ENCODE results near the gene ITPRID2.

ITPRID2 gene

GRCh38 chr2:181900007-181900651, 8.6 kb downstream of the ITPRID2 start:
- DNase-seq (ENCODE audit: low read depth), result no peak
- H3K4me3 ChIP-seq (ENCODE audit: low read depth, low read length), result no peak overlapping the region
- no peak for TF ChIP-seq CTCF (IDR thresholded peaks at IDR 0.05; ENCODE audit: low read depth, low read length, missing control alignments)

- H3K4me3 ChIP-seq (ENCODE audit: low read depth, low read length), result no peak overlapping the region
- DNase-seq (ENCODE audit: low read depth), result no peak
- no peak for TF ChIP-seq CTCF (IDR thresholded peaks at IDR 0.05; ENCODE audit: low read depth, low read length, missing control alignments)
These were observed 11.1 kb downstream of the ITPRID2 start for GRCh38 chr2:181902625-181903024.

- H3K4me3 ChIP-seq (ENCODE audit: low read depth, low read length), result no peak overlapping the region
- TF ChIP-seq CTCF (IDR thresholded peaks at IDR 0.05; ENCODE audit: low read depth, low read length, missing control alignments), result peak; percentile 48
- DNase-seq (ENCODE audit: low read depth), result no peak
These were observed 12.6 kb downstream of the ITPRID2 start for GRCh38 chr2:181904022-181904632.

GRCh38 chr2:181907057-181907456, 15.5 kb downstream of the ITPRID2 start:
- no peak overlapping the region for H3K4me3 ChIP-seq (ENCODE audit: low read depth, low read length)
- DNase-seq (ENCODE audit: low read depth), result no peak
- no peak for TF ChIP-seq CTCF (IDR thresholded peaks at IDR 0.05; ENCODE audit: low read depth, low read length, missing control alignments)

- H3K4me3 ChIP-seq (ENCODE audit: low read depth, low read length), result no peak overlapping the region
- DNase-seq (ENCODE audit: low read depth), result no peak
- TF ChIP-seq CTCF (IDR thresholded peaks at IDR 0.05; ENCODE audit: low read depth, low read length, missing control alignments), result no peak
These were observed 16.1 kb downstream of the ITPRID2 start for GRCh38 chr2:181907635-181908034.

- H3K4me3 ChIP-seq (ENCODE audit: low read depth, low read length), result no peak overlapping the region
- no peak for TF ChIP-seq CTCF (IDR thresholded peaks at IDR 0.05; ENCODE audit: low read depth, low read length, missing control alignments)
- no peak for DNase-seq (ENCODE audit: low read depth)
These were observed 18.7 kb downstream of the ITPRID2 start for GRCh38 chr2:181910028-181910831.

Measured in GM12864 (cell line).